Adrenal gland (tissue), 12 donors: ENCODE results near the gene HAPLN3. TPM values are rescaled to one million over a fixed set of nuclear protein-coding genes. Genes with fewer than 3 reads are reported as not detected.

ENCODE experiments used
- DNase-seq, 7 donors: peaks; one replicate each; pipeline ENCODE4 v3.0.0-alpha.2; 2019 to 2020
- H3K27ac ChIP-seq, 5 donors: fragments of 200-600 bp; sonication (generic) in 4 of 5; 1 replicate in 3 of 5; 2 replicates in 2 of 5; pipeline versions ENCODE4 v1.5.1 to v1.8.0; 2016 to 2020; ENCODE audit warnings: mild to moderate bottlenecking in 1 of 5
- H3K27me3 ChIP-seq: fragments of 200-600 bp; 2 replicates; pipeline ENCODE4 v1.8.0; 2021
- H3K36me3 ChIP-seq, 2 donors: fragments of 200-600 bp; replicated peaks in 1 of 2; 1 replicate in 1 of 2; 2 replicates in 1 of 2; pipeline versions ENCODE4 v1.5.1 to v1.8.0; 2018 to 2022
- H3K4me1 ChIP-seq, 2 donors: fragments of 200-600 bp; replicated peaks in 1 of 2; 1 replicate in 1 of 2; 2 replicates in 1 of 2; pipeline versions ENCODE4 v1.5.1 to v1.8.0; 2018 to 2021
- H3K4me3 ChIP-seq, 4 donors: fragments of 200-600 bp; sonication (generic) in 3 of 4; one replicate each; pipeline ENCODE4 v1.5.1; 2016 to 2018
- H3K9me3 ChIP-seq, 3 donors: fragments of 200-600 bp; sonication (generic) in 1 of 3; replicated peaks in 1 of 3; 1 replicate in 2 of 3; 2 replicates in 1 of 3; pipeline versions ENCODE4 v1.5.1 to v1.8.0; 2016 to 2021
- CTCF ChIP-seq, 6 experiments: fragments of 450-650 bp in 4 of 6; fragments of 200-600 bp in 2 of 6; sonication (generic) in 1 of 6; IDR thresholded peaks; 1 replicate in 5 of 6; 2 replicates in 1 of 6; pipeline versions ENCODE4 v1.5.1 to v1.8.0; 2016 to 2021; ENCODE audit warnings: antibody characterized with exemption in 6 of 6, mild to moderate bottlenecking in 2 of 6, moderate library complexity in 1 of 6
- POLR2A ChIP-seq, 2 donors: fragments of 450-650 bp; IDR thresholded peaks; one replicate each; pipeline ENCODE4 v1.6.1; 2017; ENCODE audit warnings: antibody characterized with exemption in 2 of 2, mild to moderate bottlenecking in 2 of 2, moderate library complexity in 1 of 2
- WGBS, 4 donors: extraction: QIAGEN DNeasy Blood & Tissue Kit in 2 of 4; methylation state at CpG; one replicate each; pipeline versions ENCODE4 v1.1.5 to v1.1.7; 2013 to 2017; 5-methylcytosine and 5-hydroxymethylcytosine counted together
- intact Hi-C, 2 donors: fragments of 100-400 bp; cut with DNase I; formaldehyde crosslinking; loops; one replicate each; pipeline versions ENCODE4 v1.14.1 to v1.15.0; 2022 to 2023
- polyA plus RNA-seq, 3 donors: library from polyadenylated mRNA; stranded (reverse); fragments of 200-250 nt in 2 of 3; fragments of 350-450 nt in 1 of 3; fragmentation: Illumina TruSeq in 1 of 3; extraction: RNeasy Lipid Tissue Mini Kit (QIAGEN cat#74804) in 1 of 3; gene quantifications; one replicate each; pipeline ENCODE4 v1.2.3, GENCODE V29; 2013 to 2014
- total RNA-seq, 9 donors: library from RNA; depleted of rRNA in 4 of 9; stranded (reverse); fragments of >200 nt in 4 of 9; fragments of 120-200 nt in 1 of 9; fragmentation: NEBNext Ultra II Directional in 1 of 9; extraction: Animal tissue kit (Norgen Biotek cat#: 25700) in 1 of 9; gene quantifications; one replicate each; pipeline versions ENCODE4 v1.1.0 to v1.2.4, GENCODE V29; 2013 to 2023
- donor health status: healthy with polysubstance abuse.
- donor health status: Bipolar disorder and iron deficiency.
- donor health status: DM: yes; HTN: yes; CAD: no.
- donor health status: DM: no; HTN: no; CAD: no.
- donor health status: DM: no; HTN: no; CAD: no.
- donor health status: DM: yes; HTN: yes; CAD: no.

HAPLN3 gene
- total and polyA plus RNA-seq, 12 donors: 0.55 to 7.6 (median 3.7) TPM

GRCh38 chr15:88898736-88899135, 3.4 kb upstream of the HAPLN3 start:
- no peak for TF ChIP-seq CTCF (IDR thresholded peaks at IDR 0.05)
- no peak for TF ChIP-seq POLR2A (IDR thresholded peaks at IDR 0.05)
- no peak for DNase-seq
- intact Hi-C loops: no loop called here
- 84 to 92% (median 89%) methylated on average over 14 to 15 of the region's 15 CpGs for WGBS, 4 donors
- Histone ChIP-seq H3K4me3 (no peak overlapping the region), H3K9me3 (no peaks in the 10 kb centered on the region), H3K27ac (no peak overlapping the region), H3K4me1 (peaks cover 9 to 13% of the 10 kb centered on the region in 2 donors), H3K36me3 (peaks cover 0 to 7% of the 10 kb centered on the region in 2 donors), H3K27me3 (peaks cover 14% of the 10 kb centered on the region)

GRCh38 chr15:88897456-88898194, 2.3 kb upstream of the HAPLN3 start:
- Histone ChIP-seq H3K4me1 (peaks cover 9 to 13% of the 10 kb centered on the region in 2 donors), H3K27ac (peak overlapping the region in 1 of 5 donors; percentile 60), H3K27me3 (peaks cover 14% of the 10 kb centered on the region), H3K36me3 (peaks cover 0 to 4% of the 10 kb centered on the region in 2 donors), H3K4me3 (no peak overlapping the region), H3K9me3 (no peaks in the 10 kb centered on the region)
- TF ChIP-seq CTCF (IDR thresholded peaks at IDR 0.05) (peak; percentile 38 to 62 (median 56)), POLR2A (IDR thresholded peaks at IDR 0.05) (no peak)
- DNase-seq: peak; percentile 67 to 89 (median 87)
- 33 to 76% (median 46%) methylated on average over 9 to 12 of the region's 12 CpGs for WGBS, 4 donors
- intact Hi-C loops: no loop called here

- 0 to 36% (median 25%) methylated on average over 1 to 8 of the region's 8 CpGs for WGBS, 4 donors
- Histone ChIP-seq H3K36me3 (peaks cover 0 to 4% of the 10 kb centered on the region in 2 donors), H3K27me3 (peaks cover 14% of the 10 kb centered on the region), H3K4me1 (peaks cover 9 to 13% of the 10 kb centered on the region in 2 donors), H3K4me3 (no peak overlapping the region), H3K9me3 (no peaks in the 10 kb centered on the region), H3K27ac (no peak overlapping the region)
- TF ChIP-seq POLR2A (IDR thresholded peaks at IDR 0.05) (no peak), CTCF (IDR thresholded peaks at IDR 0.05) (no peak)
- no peak for DNase-seq
- intact Hi-C loops: no loop called here
Measured at GRCh38 chr15:88897142-88897455, 1.8 kb upstream of the HAPLN3 start.

GRCh38 chr15:88896333-88897033, 1.1 kb upstream of the HAPLN3 start:
- intact Hi-C loops: no loop called here
- no peak for DNase-seq
- Histone ChIP-seq H3K27me3 (peaks cover 14% of the 10 kb centered on the region), H3K27ac (no peak overlapping the region), H3K9me3 (no peaks in the 10 kb centered on the region), H3K4me3 (no peak overlapping the region), H3K4me1 (peaks cover 9 to 13% of the 10 kb centered on the region in 2 donors), H3K36me3 (peaks cover 0 to 4% of the 10 kb centered on the region in 2 donors)
- TF ChIP-seq POLR2A (IDR thresholded peaks at IDR 0.05) (no peak), CTCF (IDR thresholded peaks at IDR 0.05) (no peak)
- 75 to 93% (median 79%) methylated on average over 4 to 8 of the region's 8 CpGs for WGBS, 4 donors
